GM19351 (cell line): Measurements from ENCODE around the gene DCHS2.

Source experiments
- ATAC-seq: cut with Tn5 transposase; IDR thresholded peaks from one replicate; pipeline ENCODE4 v1.9.1; 2021; ENCODE audit warnings: mild to moderate bottlenecking, moderate library complexity; ENCODE audit not compliant: unreplicated experiment

The DCHS2 gene

GRCh38 chr4:154491341-154492271 is at the start of gene DCHS2:
Gene DCHS2 (minus strand): TSS chr4:154491799. CDS start chr4:154491355, 444 bp downstream.
- ATAC-seq, result peak; percentile 53

GRCh38 chr4:154534296-154534695 is 42.7 kb upstream of the DCHS2 start:
- no peak for ATAC-seq

- no peak for ATAC-seq
Observed at GRCh38 chr4:154529728-154530519, 38.3 kb upstream of the DCHS2 start.

- no peak for ATAC-seq
Observed at GRCh38 chr4:154528869-154529268, 37.3 kb upstream of the DCHS2 start.

- no peak for ATAC-seq
Observed at GRCh38 chr4:154527308-154527707, 35.7 kb upstream of the DCHS2 start.

GRCh38 chr4:154526151-154526550 is 34.6 kb upstream of the DCHS2 start:
- no peak for ATAC-seq

GRCh38 chr4:154521607-154522006 is 30.0 kb upstream of the DCHS2 start:
- no peak for ATAC-seq

GRCh38 chr4:154519214-154519613 is 27.6 kb upstream of the DCHS2 start:
- ATAC-seq, result no peak

- ATAC-seq, result no peak
Observed at GRCh38 chr4:154517591-154517990, 26.0 kb upstream of the DCHS2 start.

GRCh38 chr4:154516318-154517029 is 24.9 kb upstream of the DCHS2 start:
- no peak for ATAC-seq

- no peak for ATAC-seq
Observed at GRCh38 chr4:154511981-154512380, 20.4 kb upstream of the DCHS2 start.

- no peak for ATAC-seq
Observed at GRCh38 chr4:154511548-154511947, 19.9 kb upstream of the DCHS2 start.

GRCh38 chr4:154507156-154507555 is 15.6 kb upstream of the DCHS2 start:
- no peak for ATAC-seq

GRCh38 chr4:154506253-154506652 is 14.7 kb upstream of the DCHS2 start:
- peak; percentile 75 for ATAC-seq

- peak; percentile 48 for ATAC-seq
Observed at GRCh38 chr4:154503598-154503997, 12.0 kb upstream of the DCHS2 start.

GRCh38 chr4:154502111-154502510 is 10.5 kb upstream of the DCHS2 start:
- no peak for ATAC-seq

- no peak for ATAC-seq
Observed at GRCh38 chr4:154497889-154498288, 6.3 kb upstream of the DCHS2 start.

GRCh38 chr4:154495867-154496266 is 4.3 kb upstream of the DCHS2 start:
- no peak for ATAC-seq

GRCh38 chr4:154492288-154492687 is 689 bp upstream of the DCHS2 start:
- peak; percentile 8 for ATAC-seq

- ATAC-seq, result peak; percentile 58
Observed at GRCh38 chr4:154490583-154491340, 837 bp downstream of the DCHS2 start.

- no peak for ATAC-seq
Observed at GRCh38 chr4:154490234-154490582, 1.4 kb downstream of the DCHS2 start.
